CD4-positive, alpha-beta T cell treated with Interferon alpha-2 for 1 hour (primary cell): ENCODE data around the gene BACH2.
"Not testable (repeated sequence)": the region's sequence is repeated elsewhere in the genome, so short reads cannot be mapped to it uniquely, and the experiment has no call there.

Experiments
- DNase-seq, 2 donors: peaks; one replicate each; pipeline ENCODE4 v3.0.0-alpha.2; 2020 to 2022

BACH2 gene

GRCh38 chr6:89927791-89928550, 368.7 kb downstream of the BACH2 start:
- DNase-seq, result no peak

DNA sequence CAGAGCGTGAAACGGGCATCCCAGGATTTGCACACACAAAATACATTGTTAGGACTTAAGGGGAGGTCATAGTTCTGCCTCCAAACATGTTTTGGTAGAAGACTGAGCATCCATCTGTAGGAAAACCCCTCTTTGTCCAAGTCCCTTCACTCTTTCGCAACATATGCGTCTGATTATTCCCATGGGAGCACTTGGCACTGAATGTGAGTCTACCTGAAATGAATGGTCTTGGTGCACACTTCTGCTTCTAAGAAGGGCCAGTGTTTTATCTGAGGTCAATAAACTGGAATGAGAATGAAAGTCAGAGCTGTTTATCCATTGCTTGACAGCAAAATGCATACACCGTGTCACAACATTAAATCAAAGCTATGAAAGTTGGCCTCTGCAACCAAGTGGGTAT, 369.4 kb downstream of the BACH2 start:
- no peak for DNase-seq

- DNase-seq, result no peak
These were observed 370.8 kb downstream of the BACH2 start for GRCh38 chr6:89925826-89926225.

- no peak for DNase-seq
These were observed 372.4 kb downstream of the BACH2 start for GRCh38 chr6:89924231-89924630.

- DNase-seq, result no peak
These were observed 375.0 kb downstream of the BACH2 start for GRCh38 chr6:89921691-89922090.

- no peak for DNase-seq
These were observed 375.4 kb downstream of the BACH2 start for GRCh38 chr6:89921197-89921596.

GRCh38 chr6:89917801-89918366, 378.8 kb downstream of the BACH2 start:
- DNase-seq, result no peak

DNA sequence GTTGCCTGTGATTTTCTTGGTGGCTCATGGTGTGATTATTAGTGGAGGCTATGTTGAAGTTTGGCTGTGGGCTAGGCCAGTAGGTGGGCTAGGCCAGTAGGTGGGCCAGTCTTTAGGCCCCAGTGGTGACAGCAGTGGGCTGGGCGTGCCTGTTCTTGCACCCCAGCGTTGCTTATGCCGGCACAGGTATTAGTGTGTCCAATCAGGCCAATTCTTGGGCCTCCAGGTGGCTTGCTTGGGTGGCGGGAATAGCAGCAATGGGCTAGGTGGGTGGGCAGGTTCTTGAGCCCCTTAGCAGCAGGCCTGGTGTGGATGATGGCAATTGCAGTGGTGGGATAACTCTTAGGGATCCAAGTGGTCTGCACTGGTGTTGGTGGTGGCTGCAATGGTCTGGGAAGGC, 379.4 kb downstream of the BACH2 start:
- DNase-seq, result no peak

DNA sequence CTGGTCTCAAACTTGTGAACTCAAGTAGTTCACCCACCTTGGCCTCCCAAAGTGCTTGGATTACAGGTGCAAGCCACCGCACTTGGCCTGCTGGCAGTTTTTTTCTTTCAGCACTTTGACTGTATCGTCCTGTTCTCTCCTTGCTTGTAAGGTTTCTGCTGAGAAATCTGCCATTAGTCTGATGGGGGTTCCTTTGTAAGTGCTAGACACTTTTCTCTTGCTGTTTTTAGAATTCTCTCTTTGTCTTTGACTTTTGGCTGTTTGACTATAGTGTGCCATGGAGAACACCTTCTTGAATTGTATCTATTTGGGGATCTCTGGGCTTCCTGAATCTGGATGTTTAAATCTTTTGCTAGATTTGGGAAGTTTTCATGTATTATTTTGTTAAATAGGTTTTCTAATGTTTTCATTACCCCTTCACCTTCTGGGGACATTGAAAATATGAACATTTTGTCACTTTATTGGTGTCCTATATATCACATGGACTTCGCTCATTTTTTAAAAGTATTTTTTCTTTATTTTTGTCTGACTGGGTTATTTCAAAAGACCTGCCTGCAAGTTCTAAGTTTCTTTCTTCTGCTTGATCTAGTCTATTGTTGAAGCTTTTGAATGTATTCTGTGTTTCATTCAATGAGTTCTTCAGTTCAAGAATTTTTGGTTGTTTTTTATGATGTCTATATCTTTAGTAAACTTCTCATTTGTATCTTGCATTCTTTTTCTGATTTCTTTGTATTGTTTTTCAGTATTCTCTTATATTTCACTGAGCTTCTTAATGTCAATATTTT, 380.3 kb downstream of the BACH2 start:
- no peak for DNase-seq

DNA sequence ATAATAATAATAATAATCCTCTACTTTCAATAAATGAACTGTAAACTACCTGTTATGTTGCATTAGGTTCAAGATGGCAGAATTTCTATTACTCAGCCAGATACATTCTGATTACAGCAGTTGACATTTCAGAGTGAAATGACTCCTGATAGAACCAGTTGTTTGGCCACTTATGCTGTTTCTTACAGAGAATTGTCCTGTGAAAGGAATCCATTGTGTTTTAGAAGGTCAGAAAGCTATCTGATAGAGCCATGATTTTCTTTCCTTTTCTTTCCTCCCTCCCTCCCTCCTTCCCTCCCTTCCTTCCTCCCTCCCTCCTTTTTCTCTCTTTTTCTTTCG, 385.8 kb downstream of the BACH2 start:
- DNase-seq, result no peak

- not testable (repeated sequence) for DNase-seq
These were observed 386.4 kb downstream of the BACH2 start for GRCh38 chr6:89910001-89910901.

DNA sequence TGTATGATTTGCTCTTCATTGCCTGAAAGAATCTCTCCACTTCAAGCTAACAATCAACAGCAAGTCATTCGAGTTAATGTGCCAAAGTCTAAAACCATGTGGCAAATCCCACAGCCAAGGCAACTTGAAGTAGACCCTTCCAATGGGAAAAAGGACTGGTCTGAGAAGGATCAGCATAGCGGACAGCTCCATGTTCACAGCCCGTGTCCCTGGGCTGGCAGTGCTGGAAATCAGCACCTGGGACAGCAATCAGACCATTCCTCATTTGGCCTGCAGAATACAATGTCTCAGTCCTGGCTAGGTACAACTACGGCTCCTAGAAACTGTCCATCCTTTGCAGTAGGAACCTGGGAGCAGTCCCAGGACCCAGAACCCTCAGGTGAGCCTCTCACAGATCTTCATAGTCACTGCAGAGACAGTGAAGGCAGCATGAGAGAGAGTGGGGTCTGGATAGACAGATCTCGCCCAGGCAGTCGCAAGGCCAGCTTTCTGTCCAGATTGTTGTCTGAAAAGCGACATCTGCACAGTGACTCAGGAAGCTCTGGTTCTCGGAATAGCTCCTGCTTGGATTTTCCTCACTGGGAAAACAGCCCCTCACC, 401.3 kb downstream of the BACH2 start:
- no peak for DNase-seq

- DNase-seq, result no peak
These were observed 402.5 kb downstream of the BACH2 start, which contains the start of gene GJA10 for GRCh38 chr6:89894169-89894568. TSS of gene GJA10 (plus strand) at chr6:89894469. CDS start at chr6:89894469, 0 bp downstream.

DNA sequence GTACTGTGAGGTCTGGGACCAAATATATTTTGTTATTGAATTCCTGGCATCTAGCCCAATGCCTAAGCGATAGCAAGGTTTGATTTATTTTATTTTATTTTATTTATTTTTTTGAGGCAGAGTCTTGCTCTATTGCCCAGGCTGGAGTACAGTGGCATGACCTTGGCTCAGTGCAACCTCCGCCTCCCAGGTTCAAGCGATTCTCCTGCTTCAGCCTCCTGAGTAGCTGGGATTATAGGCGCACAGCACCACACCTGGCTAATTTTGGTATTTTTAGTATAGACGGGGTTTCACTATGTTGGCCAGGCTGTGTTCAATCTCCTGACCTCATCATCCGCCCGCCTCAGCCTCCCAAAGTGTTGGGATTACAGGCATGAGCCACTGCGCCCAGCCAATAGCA, 404.1 kb downstream of the BACH2 start:
- DNase-seq, result not testable (repeated sequence)

DNA sequence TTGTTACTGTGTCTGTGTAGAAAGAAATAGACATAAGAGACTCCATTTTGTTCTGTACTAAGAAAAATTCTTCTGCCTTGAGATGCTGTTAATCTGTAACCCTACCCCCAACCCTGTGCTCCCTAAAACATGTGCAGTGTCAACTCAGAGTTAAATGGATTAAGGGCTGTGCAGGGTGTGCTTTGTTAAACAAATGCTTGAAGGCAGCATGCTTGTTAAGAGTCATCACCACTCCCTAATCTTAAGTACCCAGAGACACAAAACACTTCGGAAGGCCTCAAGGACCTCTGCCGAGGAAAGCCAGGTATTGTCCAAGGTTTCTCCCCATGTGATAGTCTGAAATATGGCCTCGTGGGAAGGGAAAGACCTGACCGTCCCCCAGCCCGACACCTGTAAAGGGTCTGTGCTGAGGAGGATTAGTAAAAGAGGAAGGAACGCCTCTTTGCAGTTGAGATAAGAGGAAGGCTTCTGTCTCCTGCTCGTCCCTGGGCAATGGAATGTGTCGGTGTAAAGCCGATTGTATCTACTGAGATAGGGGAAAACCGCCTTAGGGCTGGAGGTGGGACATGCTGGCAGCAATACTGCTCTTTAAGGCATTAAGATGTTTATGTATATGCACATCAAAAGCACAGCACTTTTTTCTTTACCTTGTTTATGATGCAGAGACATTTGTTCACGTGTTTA, 405.7 kb downstream of the BACH2 start:
- not testable (repeated sequence) for DNase-seq

DNA sequence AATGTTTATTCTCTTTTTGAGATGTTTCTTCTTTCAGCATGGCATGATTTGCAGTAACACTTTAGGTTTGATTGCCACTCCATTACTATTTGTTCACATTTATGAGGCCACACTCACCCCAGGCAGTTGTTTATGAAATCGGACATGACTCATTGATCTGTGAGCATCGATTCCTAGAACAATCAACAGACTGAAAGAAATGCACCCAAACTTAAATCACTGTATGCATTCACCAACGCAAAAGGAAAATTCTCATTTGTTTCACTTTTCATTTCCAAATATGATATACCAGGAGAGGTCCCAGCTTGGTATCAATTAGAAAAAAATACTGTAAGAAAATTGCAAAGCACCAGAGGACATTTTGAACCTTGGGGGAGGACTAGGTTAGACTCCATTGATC, 407.8 kb downstream of the BACH2 start:
- DNase-seq, result no peak

DNA sequence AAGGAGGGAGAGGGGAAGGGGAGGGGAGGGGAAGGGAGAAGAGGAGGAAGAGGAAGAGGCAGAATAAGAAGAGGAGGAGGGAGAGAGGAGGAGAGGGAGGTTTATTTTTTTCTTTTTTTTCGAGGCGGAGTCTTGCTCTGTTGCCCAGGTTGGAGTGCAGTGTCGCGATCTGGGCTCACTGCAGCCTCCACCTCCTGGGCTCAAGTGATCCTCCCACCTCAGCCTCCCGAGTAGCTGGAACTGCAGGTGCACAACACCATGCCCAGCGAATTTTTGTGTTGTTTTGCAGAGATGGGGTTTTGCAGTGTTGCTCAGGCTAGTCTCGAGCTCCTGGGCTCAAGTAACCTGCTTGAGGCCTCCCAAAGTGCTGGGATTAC, 408.5 kb downstream of the BACH2 start:
- DNase-seq, result no peak

- no peak for DNase-seq
These were observed 409.0 kb downstream of the BACH2 start for GRCh38 chr6:89887452-89888137.

DNA sequence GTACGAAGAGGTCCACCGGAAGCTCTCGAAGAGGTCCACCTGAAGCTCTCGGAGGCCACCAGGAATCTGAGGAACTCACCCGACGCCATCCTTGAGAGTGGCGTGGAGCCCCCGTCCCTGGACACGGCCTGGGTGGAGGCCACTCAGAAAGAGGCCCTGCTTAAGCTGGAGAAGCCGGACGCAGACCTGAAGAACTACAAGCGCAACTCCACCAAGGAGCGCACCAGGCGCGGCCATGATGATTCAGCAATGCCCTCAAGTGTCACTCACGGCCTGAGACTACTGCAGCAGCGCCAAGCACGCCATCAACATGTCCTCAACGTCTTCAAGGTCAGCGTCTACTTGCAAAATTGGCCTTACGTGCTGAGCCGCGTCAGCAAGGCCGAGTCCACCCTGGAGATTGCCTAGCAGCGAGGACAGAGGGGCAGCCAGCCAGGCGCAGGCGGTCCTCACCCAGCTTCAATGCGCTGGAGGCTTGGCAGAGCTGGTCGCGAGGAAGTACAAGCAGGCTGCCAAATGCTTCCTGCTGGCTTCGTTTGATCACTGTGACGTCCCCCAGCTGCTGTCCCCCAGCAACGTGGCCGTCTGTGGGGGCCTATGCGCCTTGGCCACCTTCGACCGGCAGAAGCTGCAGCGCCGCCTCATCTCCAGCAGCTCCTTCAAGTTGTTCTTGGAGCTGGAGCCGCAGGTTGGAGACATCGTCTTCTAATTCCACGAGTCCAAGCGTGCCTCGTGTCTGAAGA, 410.1 kb downstream of the BACH2 start:
- DNase-seq, result no peak
